Keratinocyte (primary cell): ENCODE measurements around the gene DOK5. TPM values are rescaled to one million over a fixed set of nuclear protein-coding genes. Genes with fewer than 3 reads are reported as not detected.

Experiments
- DNase-seq: peaks from one replicate; pipeline ENCODE4 v3.0.0-alpha.2; 2011; ENCODE audit warnings: low read depth, missing footprints, low spot score
- FAIRE-seq: peaks from 2 replicates; lab custom pipeline; 2011; peaks lifted over from hg19 to GRCh38; lab: Jason Lieb, UNC
- H2AFZ ChIP-seq: 2 replicates; pipeline ENCODE4 v1.6.0; 2012; ENCODE audit warnings: low read length, control low read depth, inconsistent platforms; ENCODE audit not compliant: control insufficient read depth
- H3K27ac ChIP-seq: 2 replicates; pipeline ENCODE4 v1.5.1; 2011; ENCODE audit warnings: low read length; ENCODE audit not compliant: control insufficient read depth, insufficient read depth
- H3K27me3 ChIP-seq: 3 replicates; pipeline ENCODE4 v1.6.0; 2011; ENCODE audit warnings: low read length; ENCODE audit not compliant: control insufficient read depth, insufficient read depth; ENCODE audit errors: extremely low read depth
- H3K36me3 ChIP-seq, 2 experiments: 2 replicates in 1 of 2; 3 replicates in 1 of 2; pipeline ENCODE4 v1.5.1; 2011; ENCODE audit warnings: low read length in 2 of 2, mild to moderate bottlenecking in 1 of 2; ENCODE audit not compliant: control insufficient read depth in 2 of 2, insufficient read depth in 2 of 2; ENCODE audit errors: extremely low read depth in 1 of 2
- H3K4me1 ChIP-seq: 3 replicates; pipeline ENCODE4 v1.5.1; 2011; ENCODE audit warnings: low read length; ENCODE audit not compliant: control insufficient read depth, insufficient read depth; ENCODE audit errors: extremely low read depth
- H3K4me2 ChIP-seq: 3 replicates; pipeline ENCODE4 v1.6.0; 2011; ENCODE audit warnings: low read depth, low read length; ENCODE audit not compliant: control insufficient read depth, insufficient read depth; ENCODE audit errors: extremely low read depth
- H3K4me3 ChIP-seq, 3 experiments: fragments of 200-600 bp in 1 of 3; sonication (generic) in 1 of 3; 2 replicates in 2 of 3; 3 replicates in 1 of 3; pipeline ENCODE4 v1.5.1; 2011 to 2016; ENCODE audit warnings: low read length in 3 of 3, mild to moderate bottlenecking in 3 of 3, control low read depth in 2 of 3, inconsistent platforms in 1 of 3, low read depth in 1 of 3, mixed read lengths in 1 of 3, mixed run types in 1 of 3, moderate library complexity in 1 of 3; ENCODE audit not compliant: control insufficient read depth in 2 of 3, insufficient read depth in 2 of 3; ENCODE audit errors: extremely low read depth in 1 of 3
- H3K79me2 ChIP-seq: 2 replicates; pipeline ENCODE4 v1.6.0; 2012; ENCODE audit warnings: low read length; ENCODE audit not compliant: control insufficient read depth, insufficient read depth
- H3K9ac ChIP-seq: 3 replicates; pipeline ENCODE4 v1.6.0; 2011; ENCODE audit warnings: low read length; ENCODE audit not compliant: control insufficient read depth, insufficient read depth; ENCODE audit errors: extremely low read depth
- H3K9me1 ChIP-seq: 3 replicates; pipeline ENCODE4 v1.6.0; 2011; ENCODE audit warnings: low read length; ENCODE audit not compliant: control insufficient read depth, insufficient read depth; ENCODE audit errors: extremely low read depth
- H3K9me3 ChIP-seq: 2 replicates; pipeline ENCODE4 v1.5.1; 2012; ENCODE audit warnings: low read depth, low read length; ENCODE audit not compliant: control insufficient read depth
- H4K20me1 ChIP-seq: 3 replicates; pipeline ENCODE4 v1.6.0; 2011; ENCODE audit warnings: low read length; ENCODE audit not compliant: control insufficient read depth, insufficient read depth; ENCODE audit errors: extremely low read depth
- EZH2 ChIP-seq: IDR thresholded peaks from one replicate; pipeline ENCODE4 v1.6.1; 2012; ENCODE audit warnings: inconsistent platforms, mild to moderate bottlenecking, low read length, moderate library complexity
- dilution Hi-C: fragments of 300-500 bp; cut with MboI; formaldehyde crosslinking; loops from one replicate; pipeline ENCODE4 v1.7.0; 2020; ENCODE audit warnings: low sequenced_read_pairs; ENCODE audit not compliant: extremely low pct_ligation_motif_present
- polyA plus RNA-seq, 5 experiments: library from polyadenylated mRNA; depleted of rRNA in 3 of 5; stranded (reverse) in 3 of 5; stranded (forward) in 1 of 5; unstranded in 1 of 5; fragments of >200 nt; gene quantifications; 1 replicate in 1 of 5; 2 replicates in 3 of 5; 3 replicates in 1 of 5; pipeline versions ENCODE4 v1.2.1 to v1.2.3, GENCODE V29; 2011 to 2012; ENCODE audit warnings: missing spikeins in 2 of 5, low read depth in 1 of 5, low replicate concordance in 1 of 5
- TF ChIP-seq, protein P1 (sequence below), 3 experiments: IDR thresholded peaks in 1 of 3; conservative IDR thresholded peaks in 1 of 3; optimal IDR thresholded peaks in 1 of 3; 2 replicates in 2 of 3; 3 replicates in 1 of 3; pipeline versions ENCODE3 to v1.5.1; 2011; ENCODE audit warnings: low read length in 3 of 3, mild to moderate bottlenecking in 3 of 3, moderate library complexity in 2 of 3, control low read depth in 1 of 3, inconsistent platforms in 1 of 3; ENCODE audit not compliant: insufficient read depth in 2 of 3; ENCODE audit errors: extremely low read depth in 1 of 3

DOK5 gene
- polyA plus RNA-seq, 1 donor (not counting 4 experiments of a cell fraction or from before 2014, with no cell fraction given): not detected

DNA sequence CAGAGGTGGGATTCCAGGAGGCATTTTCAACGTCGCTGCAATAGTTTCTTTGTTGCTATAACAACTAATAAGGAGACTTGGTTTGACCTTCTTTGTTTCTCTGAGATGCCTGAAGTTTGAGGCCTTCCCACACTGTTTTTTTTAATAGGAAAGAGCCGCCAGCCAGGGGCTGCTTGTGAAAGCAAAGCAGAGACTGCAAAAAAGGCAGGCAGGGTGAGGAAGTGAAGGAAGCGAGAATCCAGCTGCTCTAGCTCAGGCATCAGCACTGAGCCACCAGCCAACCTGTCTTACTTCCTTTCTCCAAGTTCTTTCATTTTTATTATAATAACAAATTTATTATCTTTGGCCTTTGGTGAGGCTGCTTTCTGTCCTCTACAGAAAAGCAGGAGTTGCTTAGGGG lies 179.1 kb downstream of the DOK5 start:
- no peaks in the 10 kb centered on the region for H3K9me1 ChIP-seq
- no peaks in the 10 kb centered on the region for H3K79me2 ChIP-seq
- H3K36me3 ChIP-seq: no peaks in the 10 kb centered on the region
- H3K9ac ChIP-seq: no peak overlapping the region
- FAIRE-seq (no peak), DNase-seq (no peak)
- H3K27ac ChIP-seq: no peak overlapping the region
- TF ChIP-seq EZH2: no peak
- TF ChIP-seq, protein P1, sequence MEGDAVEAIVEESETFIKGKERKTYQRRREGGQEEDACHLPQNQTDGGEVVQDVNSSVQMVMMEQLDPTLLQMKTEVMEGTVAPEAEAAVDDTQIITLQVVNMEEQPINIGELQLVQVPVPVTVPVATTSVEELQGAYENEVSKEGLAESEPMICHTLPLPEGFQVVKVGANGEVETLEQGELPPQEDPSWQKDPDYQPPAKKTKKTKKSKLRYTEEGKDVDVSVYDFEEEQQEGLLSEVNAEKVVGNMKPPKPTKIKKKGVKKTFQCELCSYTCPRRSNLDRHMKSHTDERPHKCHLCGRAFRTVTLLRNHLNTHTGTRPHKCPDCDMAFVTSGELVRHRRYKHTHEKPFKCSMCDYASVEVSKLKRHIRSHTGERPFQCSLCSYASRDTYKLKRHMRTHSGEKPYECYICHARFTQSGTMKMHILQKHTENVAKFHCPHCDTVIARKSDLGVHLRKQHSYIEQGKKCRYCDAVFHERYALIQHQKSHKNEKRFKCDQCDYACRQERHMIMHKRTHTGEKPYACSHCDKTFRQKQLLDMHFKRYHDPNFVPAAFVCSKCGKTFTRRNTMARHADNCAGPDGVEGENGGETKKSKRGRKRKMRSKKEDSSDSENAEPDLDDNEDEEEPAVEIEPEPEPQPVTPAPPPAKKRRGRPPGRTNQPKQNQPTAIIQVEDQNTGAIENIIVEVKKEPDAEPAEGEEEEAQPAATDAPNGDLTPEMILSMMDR (optimal IDR thresholded peaks at IDR 0.05 in 1 of 3, IDR thresholded peaks at IDR 0.05 in 1 of 3, conservative IDR thresholded peaks at IDR 0.05 in 1 of 3; ENCODE audit: extremely low read depth in 1 of 3, insufficient read depth in 2 of 3, low read length in 3 of 3): no peak
- dilution Hi-C loops: no loop called here
- no peak overlapping the region for H2AFZ ChIP-seq
- H4K20me1 ChIP-seq: no peaks in the 10 kb centered on the region
- no peak overlapping the region for H3K4me2 ChIP-seq
- no peaks in the 10 kb centered on the region for H3K9me3 ChIP-seq
- H3K27me3 ChIP-seq: no peaks in the 10 kb centered on the region
- no peak overlapping the region for H3K4me3 ChIP-seq
- no peaks in the 10 kb centered on the region for H3K4me1 ChIP-seq

DNA sequence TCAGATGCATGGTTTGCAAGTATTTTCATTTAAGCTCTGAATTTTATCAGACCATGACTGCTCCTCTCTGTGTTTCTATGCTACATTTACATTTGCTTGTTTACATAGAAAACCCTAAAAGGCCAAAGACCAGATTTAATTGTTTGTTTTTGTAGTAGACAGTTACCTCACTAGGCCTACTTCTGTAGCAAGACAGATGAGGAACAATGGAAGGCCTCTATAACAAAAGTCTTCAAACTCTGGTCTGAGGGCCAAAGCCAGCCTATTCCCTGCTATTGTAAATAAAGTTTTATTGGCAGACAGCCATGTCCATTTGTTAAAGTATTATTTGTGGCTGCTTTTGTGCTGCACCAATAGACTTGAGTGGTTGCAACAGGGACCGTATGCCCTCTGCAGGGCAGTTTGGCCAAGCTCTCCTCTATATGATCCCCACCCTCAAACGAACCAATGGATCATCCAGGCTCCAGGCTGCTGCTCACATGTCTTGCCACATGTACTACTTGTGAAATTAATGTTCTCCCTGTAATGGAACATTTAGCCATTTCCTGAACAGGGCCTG lies 182.0 kb downstream of the DOK5 start:
- Histone ChIP-seq H3K9me3 (no peaks in the 10 kb centered on the region), H2AFZ (no peak overlapping the region), H3K27ac (no peak overlapping the region), H3K9ac (no peak overlapping the region), H3K27me3 (no peaks in the 10 kb centered on the region), H3K9me1 (no peaks in the 10 kb centered on the region), H3K4me1 (no peaks in the 10 kb centered on the region), H4K20me1 (no peaks in the 10 kb centered on the region), H3K4me3 (no peak overlapping the region), H3K79me2 (no peaks in the 10 kb centered on the region), H3K36me3 (no peaks in the 10 kb centered on the region), H3K4me2 (no peak overlapping the region)
- no peak for TF ChIP-seq EZH2
- TF ChIP-seq, protein P1 (optimal IDR thresholded peaks at IDR 0.05 in 1 of 3, IDR thresholded peaks at IDR 0.05 in 1 of 3, conservative IDR thresholded peaks at IDR 0.05 in 1 of 3; ENCODE audit: extremely low read depth in 1 of 3, insufficient read depth in 2 of 3, low read length in 3 of 3): no peak
- dilution Hi-C loops: no loop called here
- DNase-seq: no peak
- FAIRE-seq: no peak
